PC-3 (cell line): ENCODE results near the gene BOD1L2. TPM values are rescaled to one million over a fixed set of nuclear protein-coding genes. Genes with fewer than 3 reads are reported as not detected.

Experiments
- ATAC-seq: fragments of 200-7000 bp; cut with Tn5 transposase; 2 replicates; pipeline ENCODE4 v1.9.1; 2020; ENCODE audit warnings: mild to moderate bottlenecking, moderate library complexity
- BruUV-seq: library from RNA; stranded (reverse); fragments of 400-500 nt; replicated peaks from 2 replicates; lab custom pipeline; 2021; lab: Mats Ljungman, UMichigan
- CTCF ChIA-PET: fragments of 300-600 bp; sonication (Branson Sonifier 250); formaldehyde crosslinking; loops from one replicate; lab custom pipeline; 2022; ENCODE audit warnings: antibody characterized with exemption; lab: Charles Lee
- POLR2A ChIA-PET: fragments of 300-600 bp; sonication (Branson Sonifier 250); formaldehyde crosslinking; loops from one replicate; lab custom pipeline; 2022; ENCODE audit warnings: antibody characterized with exemption; ENCODE audit not compliant: unreplicated experiment; lab: Charles Lee
- DNase-seq: peaks from one replicate; pipeline ENCODE4 v3.0.0-alpha.2; 2015
- H2AFZ ChIP-seq: fragments of 300-600 bp; sonication (generic); 2 replicates; pipeline ENCODE4 v1.6.0; 2016; ENCODE audit warnings: antibody characterized with exemption, low read length
- H3F3A ChIP-seq: fragments of 300-600 bp; sonication (generic); one replicate; pipeline ENCODE4 v1.6.0; 2017; ENCODE audit warnings: antibody characterized with exemption, low read length, control low read depth, mild to moderate bottlenecking; ENCODE audit not compliant: unreplicated experiment
- H3K27ac ChIP-seq: fragments of 300-600 bp; sonication (generic); 2 replicates; pipeline ENCODE4 v1.5.1; 2016; ENCODE audit warnings: mild to moderate bottlenecking, low read length
- H3K27me3 ChIP-seq: fragments of 300-600 bp; sonication (generic); 2 replicates; pipeline ENCODE4 v1.6.1; 2016; ENCODE audit warnings: low read length, mixed read lengths
- H3K36me3 ChIP-seq: fragments of 300-600 bp; sonication (generic); 2 replicates; pipeline ENCODE4 v1.6.1; 2016; ENCODE audit warnings: low read depth, mixed run types, low read length, mixed read lengths
- H3K4me1 ChIP-seq: fragments of 300-600 bp; sonication (generic); 2 replicates; pipeline ENCODE4 v1.5.1; 2016; ENCODE audit warnings: low read length; ENCODE audit not compliant: insufficient read depth
- H3K4me2 ChIP-seq: fragments of 300-600 bp; sonication (generic); 2 replicates; pipeline ENCODE4 v1.6.0; 2016; ENCODE audit warnings: low read length
- H3K4me3 ChIP-seq: fragments of 300-600 bp; sonication (generic); 2 replicates; pipeline ENCODE4 v1.5.1; 2016; ENCODE audit warnings: mild to moderate bottlenecking, low read length, mixed read lengths
- H3K79me2 ChIP-seq: fragments of 300-600 bp; sonication (generic); 2 replicates; pipeline ENCODE4 v1.6.1; 2017; ENCODE audit warnings: low read length, mixed read lengths
- H3K9ac ChIP-seq: fragments of 300-600 bp; sonication (generic); 2 replicates; pipeline ENCODE4 v1.6.0; 2016; ENCODE audit warnings: mild to moderate bottlenecking, low read length
- H3K9me2 ChIP-seq: fragments of 300-600 bp; sonication (generic); replicated peaks from 2 replicates; pipeline ENCODE4 v1.6.1; 2016; ENCODE audit warnings: mixed run types, low read length, mixed read lengths
- H3K9me3 ChIP-seq: fragments of 300-600 bp; sonication (generic); 2 replicates; pipeline ENCODE4 v1.6.1; 2016; ENCODE audit warnings: low read length, mixed read lengths
- H4K20me1 ChIP-seq: fragments of 300-600 bp; sonication (generic); 2 replicates; pipeline ENCODE4 v1.6.1; 2016; ENCODE audit warnings: low read length, mixed read lengths
- EZH2 ChIP-seq: fragments of 300-600 bp; sonication (generic); IDR thresholded peaks from one replicate; pipeline ENCODE4 v1.6.1; 2017; ENCODE audit warnings: antibody characterized with exemption, mild to moderate bottlenecking, low read length; ENCODE audit not compliant: unreplicated experiment
- EZH2phosphoT487 ChIP-seq: fragments of 300-600 bp; sonication (generic); IDR thresholded peaks from 2 replicates; pipeline ENCODE4 v1.6.1; 2018; ENCODE audit warnings: mild to moderate bottlenecking, antibody characterized with exemption, low read length, borderline replicate concordance
- intact Hi-C: fragments of 100-400 bp; cut with micrococcal nuclease; formaldehyde crosslinking; loops from 2 replicates; pipeline ENCODE4 v1.9.0; 2023
- total RNA-seq: library from RNA; depleted of rRNA; stranded (reverse); fragments of >200 nt; gene quantifications from 2 replicates; pipeline ENCODE4 v1.2.3, GENCODE V29; 2014
- TF ChIP-seq, protein P1 (sequence below): fragments of 300-600 bp; sonication (generic); conservative IDR thresholded peaks from 2 replicates; pipeline ENCODE4 v1.5.1; 2017; ENCODE audit warnings: antibody characterized with exemption, low read depth, mild to moderate bottlenecking, low read length

BOD1L2 gene
- total RNA-seq, 1 experiment from 2014 or later: not detected

DNA sequence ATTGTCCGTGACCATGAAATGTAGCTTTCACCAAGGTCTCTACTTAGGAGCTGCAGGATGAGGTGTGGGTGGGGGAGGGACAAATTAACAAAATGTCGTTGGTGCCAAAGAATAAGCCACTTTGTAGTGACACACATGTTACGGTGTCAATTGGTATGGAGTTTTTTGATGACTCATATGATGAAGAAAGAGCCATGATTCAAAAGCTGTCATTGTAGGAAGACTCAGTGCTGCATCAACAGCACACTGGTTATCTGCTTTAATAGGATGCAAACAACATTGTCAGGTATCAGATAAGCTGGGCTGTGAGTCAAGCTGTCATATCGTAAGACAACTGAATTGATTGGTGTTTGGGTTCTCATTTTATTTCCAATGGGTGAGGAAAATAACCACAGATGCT, 36.6 kb upstream of the BOD1L2 start:
- H3K36me3 ChIP-seq: no peaks in the 10 kb centered on the region
- CTCF ChIA-PET: no interaction called here
- H3K79me2 ChIP-seq: no peaks in the 10 kb centered on the region

DNA sequence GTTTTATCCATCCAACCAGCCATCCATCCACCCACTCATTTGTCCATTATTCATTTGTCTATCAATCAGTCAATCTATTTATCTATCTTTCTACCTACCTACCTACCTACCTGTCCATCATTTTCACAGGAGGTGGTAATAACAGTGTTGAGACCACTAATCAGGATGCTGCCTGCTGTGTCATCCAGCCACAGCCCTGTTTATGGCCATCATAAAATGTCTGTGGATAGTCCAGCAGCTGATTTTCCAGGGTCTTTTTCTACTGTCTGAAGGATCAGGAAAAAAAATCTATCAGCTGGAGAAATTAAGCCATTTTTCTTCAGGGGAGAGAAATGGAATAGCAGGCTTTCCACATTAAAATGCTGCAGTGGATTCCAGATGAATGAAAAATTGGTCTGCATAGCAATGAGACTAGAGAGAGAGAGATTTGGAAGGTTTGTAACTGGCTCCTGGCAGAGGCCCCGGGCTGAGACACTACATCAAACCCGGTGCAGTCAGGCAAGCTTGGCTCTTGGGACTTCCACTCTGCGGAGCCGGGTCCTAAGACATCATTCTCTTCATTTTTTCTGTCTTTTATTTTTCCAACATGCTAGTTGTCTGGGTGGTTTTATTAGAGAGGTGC, 33.0 kb upstream of the BOD1L2 start:
- CTCF ChIA-PET: no interaction called here
- Histone ChIP-seq H3K79me2 (no peaks in the 10 kb centered on the region), H3K4me2 (no peak overlapping the region), H3F3A (no peaks in the 10 kb centered on the region), H3K27ac (no peak overlapping the region), H2AFZ (no peak overlapping the region), H3K9me2 (no peaks in the 10 kb centered on the region), H3K9ac (no peak overlapping the region), H3K4me3 (no peak overlapping the region), H3K27me3 (peaks cover 39% of the 10 kb centered on the region), H3K9me3 (no peaks in the 10 kb centered on the region), H3K36me3 (no peaks in the 10 kb centered on the region), H4K20me1 (no peaks in the 10 kb centered on the region), H3K4me1 (no peaks in the 10 kb centered on the region)
- ATAC-seq (no peak), DNase-seq (no peak)
- POLR2A ChIA-PET: no interaction called here
- TF ChIP-seq, protein P1, sequence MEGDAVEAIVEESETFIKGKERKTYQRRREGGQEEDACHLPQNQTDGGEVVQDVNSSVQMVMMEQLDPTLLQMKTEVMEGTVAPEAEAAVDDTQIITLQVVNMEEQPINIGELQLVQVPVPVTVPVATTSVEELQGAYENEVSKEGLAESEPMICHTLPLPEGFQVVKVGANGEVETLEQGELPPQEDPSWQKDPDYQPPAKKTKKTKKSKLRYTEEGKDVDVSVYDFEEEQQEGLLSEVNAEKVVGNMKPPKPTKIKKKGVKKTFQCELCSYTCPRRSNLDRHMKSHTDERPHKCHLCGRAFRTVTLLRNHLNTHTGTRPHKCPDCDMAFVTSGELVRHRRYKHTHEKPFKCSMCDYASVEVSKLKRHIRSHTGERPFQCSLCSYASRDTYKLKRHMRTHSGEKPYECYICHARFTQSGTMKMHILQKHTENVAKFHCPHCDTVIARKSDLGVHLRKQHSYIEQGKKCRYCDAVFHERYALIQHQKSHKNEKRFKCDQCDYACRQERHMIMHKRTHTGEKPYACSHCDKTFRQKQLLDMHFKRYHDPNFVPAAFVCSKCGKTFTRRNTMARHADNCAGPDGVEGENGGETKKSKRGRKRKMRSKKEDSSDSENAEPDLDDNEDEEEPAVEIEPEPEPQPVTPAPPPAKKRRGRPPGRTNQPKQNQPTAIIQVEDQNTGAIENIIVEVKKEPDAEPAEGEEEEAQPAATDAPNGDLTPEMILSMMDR: no peak
- no peak for TF ChIP-seq EZH2
- TF ChIP-seq EZH2phosphoT487: no peak
- BruUV-seq: no TSS peak
- intact Hi-C loops: no loop called here

More for the DNA sequence above, 36.6 kb upstream of the BOD1L2 start:
- DNase-seq (peak; percentile 36), ATAC-seq (no peak)
- H3K27ac ChIP-seq: no peak overlapping the region
- intact Hi-C loops: no loop called here
- no peaks in the 10 kb centered on the region; the same call in 1 of the 2 replicates for H3K9me2 ChIP-seq
- 0 out of 2 replicates have a peak, but pooled peaks cover 4% of the 10 kb centered on the region for H3K4me1 ChIP-seq
- TF ChIP-seq EZH2phosphoT487 (no peak), EZH2 (no peak)
- TF ChIP-seq, protein P1: no peak
- H3K9ac ChIP-seq: no peak overlapping the region
- H3K4me3 ChIP-seq: no peak overlapping the region
- H4K20me1 ChIP-seq: no peaks in the 10 kb centered on the region; the same call in 1 of the 2 replicates
- POLR2A ChIA-PET: no interaction called here
- H2AFZ ChIP-seq: no peak overlapping the region
- no peaks in the 10 kb centered on the region for H3K9me3 ChIP-seq
- peaks cover 6% of the 10 kb centered on the region for H3F3A ChIP-seq
- no TSS peak for BruUV-seq
- peaks cover 13% of the 10 kb centered on the region; the same call in 1 of the 2 replicates for H3K27me3 ChIP-seq
- H3K4me2 ChIP-seq: no peak overlapping the region

DNA sequence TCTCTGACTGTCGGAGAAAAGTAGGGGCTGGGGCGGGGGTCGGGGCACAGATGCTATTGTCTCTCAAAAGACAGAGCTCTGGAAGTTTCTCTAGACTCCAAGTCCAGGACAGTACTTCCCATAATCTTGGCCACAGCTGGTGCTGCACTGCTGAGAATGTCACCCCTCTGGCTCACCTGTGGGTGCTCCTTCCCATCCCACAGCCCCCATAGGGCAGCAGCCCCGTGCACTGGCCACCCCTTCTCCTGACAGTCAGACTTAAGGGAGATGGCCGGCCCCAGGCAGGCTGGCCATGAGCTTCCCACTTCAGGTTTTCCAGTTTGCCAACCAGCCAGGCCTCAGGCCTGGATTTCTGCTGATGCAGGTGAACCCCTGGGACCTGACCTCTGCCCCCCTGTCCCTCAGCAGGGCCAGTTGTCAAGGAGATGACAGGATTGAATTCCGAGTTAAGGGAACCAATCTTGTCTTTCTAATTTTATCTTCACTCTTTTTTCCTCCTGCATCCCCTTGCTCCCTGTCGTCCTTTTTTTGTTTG, 30.2 kb upstream of the BOD1L2 start:
- BruUV-seq: no TSS peak
- H3K27ac ChIP-seq: no peak overlapping the region
- no peaks in the 10 kb centered on the region for H3K9me3 ChIP-seq
- TF ChIP-seq, protein P1: no peak
- no peak for TF ChIP-seq EZH2phosphoT487
- no peak for TF ChIP-seq EZH2
- no peaks in the 10 kb centered on the region for H3K36me3 ChIP-seq
- H3K4me3 ChIP-seq: no peak overlapping the region
- no peaks in the 10 kb centered on the region for H3K4me1 ChIP-seq
- H3K9me2 ChIP-seq: no peaks in the 10 kb centered on the region
- intact Hi-C loops: no loop called here
- ChIA-PET CTCF (no interaction called here), POLR2A (no interaction called here)
- no peaks in the 10 kb centered on the region for H3F3A ChIP-seq
- no peaks in the 10 kb centered on the region for H4K20me1 ChIP-seq
- ATAC-seq: no peak
- H3K4me2 ChIP-seq: no peak overlapping the region
- DNase-seq: no peak
- no peak overlapping the region for H2AFZ ChIP-seq
- peaks cover 47% of the 10 kb centered on the region for H3K27me3 ChIP-seq
- no peak overlapping the region for H3K9ac ChIP-seq
- H3K79me2 ChIP-seq: no peaks in the 10 kb centered on the region
